ENCODE results near the gene TNXB.
"Not testable (repeated sequence)": the region's sequence is repeated elsewhere in the genome, so short reads cannot be mapped to it uniquely, and the experiment has no call there.

DNA sequence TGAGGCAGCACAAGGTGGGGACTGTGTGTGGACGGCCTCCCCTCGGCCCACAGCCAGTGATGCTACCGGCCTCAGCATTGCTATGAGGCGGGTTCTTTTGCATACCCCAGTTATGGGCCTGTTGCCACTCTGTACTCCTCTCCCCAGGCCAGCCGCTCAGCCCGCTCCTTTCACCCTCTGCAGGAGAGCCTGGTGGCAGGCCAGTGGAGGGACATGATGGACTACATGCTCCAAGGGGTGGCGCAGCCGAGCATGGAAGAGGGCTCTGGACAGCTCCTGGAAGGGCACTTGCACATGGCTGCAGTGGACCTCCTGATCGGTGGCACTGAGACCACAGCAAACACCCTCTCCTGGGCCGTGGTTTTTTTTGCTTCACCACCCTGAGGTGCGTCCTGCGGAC is 102.1 kb downstream of the TNXB start:
- TF ChIP-seq POLR2AphosphoS5 (IDR thresholded peaks at IDR 0.05; ENCODE audit: low read depth, low read length), result not testable (repeated sequence)
- TF ChIP-seq, protein P1, sequence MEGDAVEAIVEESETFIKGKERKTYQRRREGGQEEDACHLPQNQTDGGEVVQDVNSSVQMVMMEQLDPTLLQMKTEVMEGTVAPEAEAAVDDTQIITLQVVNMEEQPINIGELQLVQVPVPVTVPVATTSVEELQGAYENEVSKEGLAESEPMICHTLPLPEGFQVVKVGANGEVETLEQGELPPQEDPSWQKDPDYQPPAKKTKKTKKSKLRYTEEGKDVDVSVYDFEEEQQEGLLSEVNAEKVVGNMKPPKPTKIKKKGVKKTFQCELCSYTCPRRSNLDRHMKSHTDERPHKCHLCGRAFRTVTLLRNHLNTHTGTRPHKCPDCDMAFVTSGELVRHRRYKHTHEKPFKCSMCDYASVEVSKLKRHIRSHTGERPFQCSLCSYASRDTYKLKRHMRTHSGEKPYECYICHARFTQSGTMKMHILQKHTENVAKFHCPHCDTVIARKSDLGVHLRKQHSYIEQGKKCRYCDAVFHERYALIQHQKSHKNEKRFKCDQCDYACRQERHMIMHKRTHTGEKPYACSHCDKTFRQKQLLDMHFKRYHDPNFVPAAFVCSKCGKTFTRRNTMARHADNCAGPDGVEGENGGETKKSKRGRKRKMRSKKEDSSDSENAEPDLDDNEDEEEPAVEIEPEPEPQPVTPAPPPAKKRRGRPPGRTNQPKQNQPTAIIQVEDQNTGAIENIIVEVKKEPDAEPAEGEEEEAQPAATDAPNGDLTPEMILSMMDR (IDR thresholded peaks at IDR 0.05), result not testable (repeated sequence)
